ENCODE data around the gene GCN1.

GCN1 gene

GRCh38 chr12:120116441-120116791 lies 78.1 kb downstream of the GCN1 start, which contains the start of gene RAB35:
TSS of gene RAB35 (minus strand) at chr12:120116753. CDS start at chr12:120116650, 103 bp downstream.
- TF ChIP-seq CTCF (IDR thresholded peaks at IDR 0.05; ENCODE audit: insufficient read depth, low read depth, low read length, missing control alignments): no peak
- peak within 1 kb of the TSS; percentile 89 for H3K4me3 ChIP-seq (ENCODE audit: low read length)
- no peak for DNase-seq (ENCODE audit: low read depth)

GRCh38 chr12:120115692-120116440 lies 78.6 kb downstream of the GCN1 start:
- peak; percentile 38 for DNase-seq (ENCODE audit: low read depth)
- no peak for TF ChIP-seq CTCF (IDR thresholded peaks at IDR 0.05; ENCODE audit: insufficient read depth, low read depth, low read length, missing control alignments)
- H3K4me3 ChIP-seq (ENCODE audit: low read length): peak overlapping the region; percentile 89

- DNase-seq (ENCODE audit: low read depth): no peak
- peak overlapping the region; percentile 89 for H3K4me3 ChIP-seq (ENCODE audit: low read length)
- no peak for TF ChIP-seq CTCF (IDR thresholded peaks at IDR 0.05; ENCODE audit: insufficient read depth, low read depth, low read length, missing control alignments)
Measured at GRCh38 chr12:120115066-120115465, 79.4 kb downstream of the GCN1 start.

DNA sequence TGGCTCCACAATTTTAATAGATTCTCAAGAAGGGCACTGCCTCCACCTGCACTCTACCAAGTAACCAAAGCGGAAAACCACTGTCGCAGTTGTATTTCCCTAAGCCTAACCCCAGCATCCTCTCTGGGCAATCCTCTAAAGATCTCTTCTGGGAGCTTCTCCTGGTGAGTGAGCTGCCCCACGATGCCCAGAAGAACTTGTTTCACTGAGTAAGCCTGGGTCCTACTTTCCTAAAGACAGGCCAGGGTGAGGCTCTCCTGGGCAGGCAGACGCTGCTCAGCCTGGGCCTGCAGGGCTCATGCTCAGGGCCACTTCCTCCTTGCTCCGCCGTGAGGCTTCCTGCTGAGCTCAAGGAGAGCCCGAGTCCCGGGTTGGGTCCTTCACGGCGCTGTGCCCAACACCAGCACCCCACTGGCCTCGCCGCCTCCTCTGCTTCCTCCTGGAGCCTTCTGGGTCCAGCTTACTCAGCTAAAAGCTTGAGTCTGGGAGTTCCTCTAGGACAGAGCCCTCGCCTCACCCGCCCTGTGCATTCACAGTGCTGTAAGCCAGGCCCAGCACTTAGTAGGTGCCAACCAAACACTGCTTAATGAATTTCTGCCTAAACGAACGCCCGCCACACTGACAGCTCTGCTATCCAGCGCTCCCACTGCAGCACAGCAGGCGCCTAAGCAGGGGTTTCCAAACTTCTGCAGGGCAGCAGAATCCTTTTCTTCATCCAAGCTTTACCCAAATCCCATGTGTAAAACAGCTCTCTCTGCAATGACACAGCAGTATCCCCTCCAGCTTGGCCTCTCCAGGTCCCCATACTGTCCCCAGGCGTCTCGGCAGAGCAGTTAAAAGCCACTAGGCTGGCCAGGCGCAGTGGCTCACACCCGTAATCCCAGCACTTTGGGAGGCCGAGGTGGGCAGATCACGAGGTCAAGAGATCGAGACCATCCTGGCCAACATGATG lies 83.7 kb downstream of the GCN1 start:
- TF ChIP-seq CTCF (IDR thresholded peaks at IDR 0.05; ENCODE audit: insufficient read depth, low read depth, low read length, missing control alignments): no peak
- DNase-seq (ENCODE audit: low read depth): peak; percentile 22
- no peak overlapping the region for H3K4me3 ChIP-seq (ENCODE audit: low read length)

- H3K4me3 ChIP-seq (ENCODE audit: low read length): no peak overlapping the region
- no peak for TF ChIP-seq CTCF (IDR thresholded peaks at IDR 0.05; ENCODE audit: insufficient read depth, low read depth, low read length, missing control alignments)
- DNase-seq (ENCODE audit: low read depth): no peak
Measured at GRCh38 chr12:120109570-120110267, 84.8 kb downstream of the GCN1 start.

DNA sequence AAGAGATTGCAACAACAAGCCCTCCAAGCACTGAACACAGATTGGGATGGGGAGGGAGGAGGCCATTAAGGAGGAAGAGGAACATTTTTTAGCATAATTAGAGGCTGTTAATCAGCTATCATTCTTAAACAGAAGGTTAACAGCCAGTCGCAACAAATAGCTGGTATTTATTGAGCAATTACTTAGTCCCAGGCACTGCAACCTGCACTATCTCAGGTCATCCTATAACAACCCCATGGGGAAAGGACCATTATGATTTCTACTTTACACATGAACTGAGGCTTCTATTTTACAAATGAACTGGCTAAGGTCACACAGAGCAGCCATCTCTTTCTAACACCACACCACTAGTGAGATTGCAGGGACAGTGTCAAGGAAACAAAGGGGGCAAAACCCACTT lies 88.4 kb downstream of the GCN1 start:
- DNase-seq (ENCODE audit: low read depth): no peak
- no peak for TF ChIP-seq CTCF (IDR thresholded peaks at IDR 0.05; ENCODE audit: insufficient read depth, low read depth, low read length, missing control alignments)
- no peak overlapping the region for H3K4me3 ChIP-seq (ENCODE audit: low read length)
